Fibroblast of lung (primary cell): ENCODE data around the gene GDPGP1.

Experiments used
- CTCF ChIP-seq, 2 donors: IDR thresholded peaks in 1 of 2; conservative IDR thresholded peaks in 1 of 2; 1 replicate in 1 of 2; 2 replicates in 1 of 2; pipeline ENCODE4 v1.5.1; 2011 to 2012; ENCODE audit warnings: low read length in 2 of 2, control low read depth in 1 of 2, inconsistent platforms in 1 of 2, low read depth in 1 of 2, mild to moderate bottlenecking in 1 of 2
- EZH2 ChIP-seq: IDR thresholded peaks from 2 replicates; pipeline ENCODE4 v1.5.1; 2012; ENCODE audit warnings: low read length, control low read depth, mild to moderate bottlenecking; ENCODE audit errors: missing control alignments

GRCh38 chr15:90187257-90187868, 46.6 kb upstream of the GDPGP1 start:
- TF ChIP-seq CTCF (conservative IDR thresholded peaks at IDR 0.05 in 1 of 2, IDR thresholded peaks at IDR 0.05 in 1 of 2; ENCODE audit: low read depth in 1 of 2, low read length in 2 of 2) (no peak), EZH2 (no peak)
